Esophagus muscularis mucosa (tissue), 4 donors: ENCODE results near the gene NCR3LG1. TPM values are rescaled to one million over a fixed set of nuclear protein-coding genes. Genes with fewer than 3 reads are reported as not detected.

Source experiments
- DNase-seq: peaks from one replicate; pipeline ENCODE4 v3.0.0-alpha.2; 2017; ENCODE audit errors: extremely low spot score
- H3K27ac ChIP-seq, 4 donors: fragments of 200-600 bp; sonication (generic); replicated peaks in 1 of 4; 1 replicate in 3 of 4; 2 replicates in 1 of 4; pipeline ENCODE4 v1.5.1; 2016 to 2019; ENCODE audit warnings: mild to moderate bottlenecking in 1 of 4
- H3K27me3 ChIP-seq, 4 donors: fragments of 200-600 bp; sonication (generic); one replicate each; pipeline versions ENCODE4 v1.5.1 to v1.6.0; 2016 to 2019
- H3K36me3 ChIP-seq, 4 donors: fragments of 200-600 bp; sonication (generic); one replicate each; pipeline ENCODE4 v1.5.1; 2016 to 2019
- H3K4me1 ChIP-seq, 4 donors: fragments of 200-600 bp; sonication (generic); one replicate each; pipeline ENCODE4 v1.5.1; 2016 to 2019
- H3K4me3 ChIP-seq, 4 donors: fragments of 200-600 bp; sonication (generic); 1 replicate in 2 of 4; 2 replicates in 2 of 4; pipeline ENCODE4 v1.5.1; 2016 to 2019; ENCODE audit warnings: mild to moderate bottlenecking in 4 of 4, moderate library complexity in 1 of 4
- H3K9me3 ChIP-seq, 4 donors: fragments of 200-600 bp; sonication (generic); 1 replicate in 3 of 4; 2 replicates in 1 of 4; pipeline ENCODE4 v1.5.1; 2016 to 2019
- CTCF ChIP-seq, 3 experiments: fragments of 200-600 bp in 2 of 3; fragments of 450-650 bp in 1 of 3; sonication (generic) in 2 of 3; IDR thresholded peaks; one replicate each; pipeline ENCODE4 v1.5.1; 2017 to 2019; ENCODE audit warnings: antibody characterized with exemption in 3 of 3, mild to moderate bottlenecking in 2 of 3, moderate library complexity in 1 of 3
- EP300 ChIP-seq: sonication (generic); formaldehyde crosslinking; IDR thresholded peaks from one replicate; pipeline ENCODE4 v1.6.1; 2017; ENCODE audit warnings: antibody characterized with exemption
- POLR2A ChIP-seq: fragments of 450-650 bp; IDR thresholded peaks from one replicate; pipeline ENCODE4 v1.6.1; 2017; ENCODE audit warnings: antibody characterized with exemption, moderate library complexity, mild to moderate bottlenecking, low read depth
- POLR2AphosphoS5 ChIP-seq, 2 donors: sonication (generic); formaldehyde crosslinking; IDR thresholded peaks; one replicate each; pipeline ENCODE4 v1.6.1; 2017; ENCODE audit warnings: antibody characterized with exemption in 2 of 2
- WGBS: methylation state at CpG from one replicate; pipeline ENCODE4 v1.1.5; 2018; 5-methylcytosine and 5-hydroxymethylcytosine counted together
- intact Hi-C: fragments of 100-400 bp; cut with DNase I; formaldehyde crosslinking; loops from one replicate; pipeline ENCODE4 v1.15.1; 2023
- total RNA-seq, 4 donors: library from RNA; depleted of rRNA; stranded (reverse); fragments of >200 nt; gene quantifications; one replicate each; pipeline versions ENCODE4 v1.1.0 to v1.2.1, GENCODE V29; 2016

The NCR3LG1 gene
- total RNA-seq, 4 donors from 2014 or later: 1.7 to 3.6 (median 2.4) TPM

GRCh38 chr11:17414317-17414737 lies 62.7 kb downstream of the NCR3LG1 start:
- H3K27me3 ChIP-seq: peaks cover 0 to 51% (median 0%) of the 10 kb centered on the region in 4 donors
- no peak overlapping the region for H3K4me3 ChIP-seq
- H3K36me3 ChIP-seq: no peaks in the 10 kb centered on the region
- no peaks in the 10 kb centered on the region for H3K9me3 ChIP-seq
- H3K4me1 ChIP-seq: peaks cover 0 to 13% (median 0%) of the 10 kb centered on the region in 4 donors
- 90% methylated on average over 4 of the region's 8 CpGs for WGBS
- H3K27ac ChIP-seq: no peak overlapping the region
- TF ChIP-seq POLR2A: no peak
- no peak for TF ChIP-seq POLR2AphosphoS5 (IDR thresholded peaks at IDR 0.05)
- no peak for TF ChIP-seq CTCF (IDR thresholded peaks at IDR 0.05)
- no peak for TF ChIP-seq EP300
- intact Hi-C loops: no loop called here
- no peak for DNase-seq

- intact Hi-C loops: no loop called here
- TF ChIP-seq POLR2AphosphoS5 (IDR thresholded peaks at IDR 0.05) (no peak), CTCF (IDR thresholded peaks at IDR 0.05) (no peak), POLR2A (no peak), EP300 (no peak)
- WGBS: 90% methylated on average over 5 of the region's 5 CpGs
- H3K27ac ChIP-seq: no peak overlapping the region
- peaks cover 0 to 52% (median 0%) of the 10 kb centered on the region in 4 donors for H3K27me3 ChIP-seq
- H3K36me3 ChIP-seq: no peaks in the 10 kb centered on the region
- no peak for DNase-seq
- peaks cover 0 to 13% (median 0%) of the 10 kb centered on the region in 4 donors for H3K4me1 ChIP-seq
- H3K4me3 ChIP-seq: no peak overlapping the region
- H3K9me3 ChIP-seq: no peaks in the 10 kb centered on the region
Measured at GRCh38 chr11:17414992-17415391, 63.4 kb downstream of the NCR3LG1 start.

- TF ChIP-seq POLR2AphosphoS5 (IDR thresholded peaks at IDR 0.05): no peak
- no peak for TF ChIP-seq CTCF (IDR thresholded peaks at IDR 0.05)
- TF ChIP-seq POLR2A: no peak
- no peak for TF ChIP-seq EP300
- H3K4me3 ChIP-seq: no peak overlapping the region
- 49% methylated on average over 4 of the region's 6 CpGs for WGBS
- no peak for DNase-seq
- peaks cover 0 to 56% (median 0%) of the 10 kb centered on the region in 4 donors for H3K27me3 ChIP-seq
- peaks cover 0 to 7% (median 0%) of the 10 kb centered on the region in 4 donors for H3K4me1 ChIP-seq
- no peaks in the 10 kb centered on the region for H3K9me3 ChIP-seq
- H3K36me3 ChIP-seq: no peaks in the 10 kb centered on the region
- H3K27ac ChIP-seq: no peak overlapping the region
- intact Hi-C loops: no loop called here
Measured at GRCh38 chr11:17415523-17416104, 64.0 kb downstream of the NCR3LG1 start.

GRCh38 chr11:17416492-17416891 lies 64.9 kb downstream of the NCR3LG1 start:
- Histone ChIP-seq H3K36me3 (no peaks in the 10 kb centered on the region), H3K9me3 (no peaks in the 10 kb centered on the region), H3K4me3 (no peak overlapping the region), H3K27me3 (peaks cover 0 to 56% (median 0%) of the 10 kb centered on the region in 4 donors), H3K27ac (no peak overlapping the region), H3K4me1 (peaks cover 0 to 4% (median 0%) of the 10 kb centered on the region in 4 donors)
- 72% methylated on average over 2 of the region's 2 CpGs for WGBS
- no peak for DNase-seq
- intact Hi-C loops: no loop called here
- no peak for TF ChIP-seq POLR2AphosphoS5 (IDR thresholded peaks at IDR 0.05)
- TF ChIP-seq EP300: no peak
- TF ChIP-seq CTCF (IDR thresholded peaks at IDR 0.05): no peak
- no peak for TF ChIP-seq POLR2A
